Superior temporal gyrus (tissue), 1 donor: ENCODE data around the gene PTPN20.
A peak's percentile ranks its signal among the peaks of the same experiment; 100 is the strongest.
"Not testable (repeated sequence)": the region's sequence is repeated elsewhere in the genome, so short reads cannot be mapped to it uniquely, and the experiment has no call there.

Experiments
- DNase-seq: peaks from one replicate; pipeline ENCODE4 v3.0.0-alpha.2; 2016; ENCODE audit errors: extremely low spot score

PTPN20 gene, protein sequence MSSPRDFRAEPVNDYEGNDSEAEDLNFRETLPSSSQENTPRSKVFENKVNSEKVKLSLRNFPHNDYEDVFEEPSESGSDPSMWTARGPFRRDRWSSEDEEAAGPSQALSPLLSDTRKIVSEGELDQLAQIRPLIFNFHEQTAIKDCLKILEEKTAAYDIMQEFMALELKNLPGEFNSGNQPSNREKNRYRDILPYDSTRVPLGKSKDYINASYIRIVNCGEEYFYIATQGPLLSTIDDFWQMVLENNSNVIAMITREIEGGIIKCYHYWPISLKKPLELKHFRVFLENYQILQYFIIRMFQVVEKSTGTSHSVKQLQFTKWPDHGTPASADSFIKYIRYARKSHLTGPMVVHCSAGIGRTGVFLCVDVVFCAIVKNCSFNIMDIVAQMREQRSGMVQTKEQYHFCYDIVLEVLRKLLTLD

DNA sequence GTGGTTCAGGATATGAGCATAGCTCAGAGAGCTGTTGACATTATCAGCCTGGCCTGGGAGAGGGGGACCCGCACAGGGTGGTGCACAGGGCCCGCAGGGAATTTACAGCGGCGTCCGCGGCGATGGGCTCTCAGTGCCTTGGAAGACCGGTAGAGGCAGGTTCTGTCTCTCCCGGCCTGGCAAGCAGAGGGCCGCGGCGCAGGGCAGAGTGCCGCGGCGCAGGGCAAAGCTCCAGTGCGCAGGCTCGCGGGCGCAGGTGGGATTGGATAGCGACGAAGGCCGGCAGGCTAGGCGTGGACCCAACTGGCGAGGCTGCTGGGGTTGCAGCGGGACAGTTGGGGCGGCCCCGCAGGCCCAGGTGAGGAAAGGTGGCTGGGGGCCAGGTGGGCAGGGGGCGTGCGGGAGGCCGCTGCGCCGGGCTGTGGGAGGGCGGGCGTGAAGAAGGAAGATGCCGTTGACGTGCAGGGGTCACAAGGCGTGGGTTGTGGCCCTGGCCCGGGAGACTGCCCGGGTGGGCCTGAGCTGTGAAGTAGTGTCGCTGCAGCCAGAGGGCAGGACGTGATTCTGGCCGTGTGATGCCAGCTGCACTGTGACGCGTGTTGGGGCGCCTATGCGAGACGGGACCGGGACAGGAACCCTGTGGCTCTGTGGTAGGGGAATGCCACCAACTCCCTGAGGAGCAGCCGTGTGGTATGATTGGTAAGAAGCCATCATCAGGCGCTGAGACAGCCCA lies at the start of gene PTPN20:
Gene PTPN20, plus strand, starts transcription at position 285 of the 733 bp plus-strand sequence. CDS start 21,072 bp downstream, outside the sequence.
- DNase-seq, result not testable (repeated sequence)

DNA sequence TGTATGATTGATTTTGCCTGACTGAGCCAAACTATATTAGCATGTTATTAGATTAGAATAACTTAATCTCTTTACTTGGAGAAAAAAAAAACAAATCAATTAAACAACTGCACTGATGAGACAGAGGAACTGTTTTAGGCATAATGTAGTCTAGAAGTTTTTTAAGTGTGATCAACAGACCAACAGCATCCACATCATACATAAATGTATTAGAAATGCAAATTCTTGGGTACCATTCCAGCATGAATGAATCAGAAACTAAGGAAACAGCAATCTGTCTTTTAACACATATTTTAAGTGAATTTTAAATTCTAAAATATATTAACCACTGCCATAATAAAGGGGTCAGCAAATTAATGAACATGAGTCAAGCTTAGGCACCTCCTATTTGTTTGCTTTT lies 41.5 kb upstream of the PTPN20 start:
- DNase-seq, result not testable (repeated sequence)

DNA sequence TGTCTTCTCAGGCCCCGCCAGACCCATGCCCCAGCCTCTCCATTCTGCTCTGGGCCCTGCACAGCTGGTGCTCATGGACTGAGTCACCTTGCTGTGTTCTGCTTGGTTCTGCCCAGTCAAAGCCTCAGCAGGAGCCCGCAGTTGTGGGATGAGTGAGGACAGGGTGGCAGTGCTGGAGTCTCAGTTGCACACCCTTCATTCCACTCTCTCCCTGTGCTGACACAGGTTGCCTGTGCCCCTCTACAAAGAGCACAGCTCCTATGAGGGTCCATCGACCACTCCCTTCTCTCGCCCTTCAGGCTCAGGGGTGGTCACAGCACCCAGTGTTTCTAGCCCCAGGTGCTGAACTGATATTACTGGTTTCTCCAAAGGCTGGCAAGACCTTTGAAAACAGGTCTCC lies 39.6 kb upstream of the PTPN20 start:
- DNase-seq, result not testable (repeated sequence)

DNA sequence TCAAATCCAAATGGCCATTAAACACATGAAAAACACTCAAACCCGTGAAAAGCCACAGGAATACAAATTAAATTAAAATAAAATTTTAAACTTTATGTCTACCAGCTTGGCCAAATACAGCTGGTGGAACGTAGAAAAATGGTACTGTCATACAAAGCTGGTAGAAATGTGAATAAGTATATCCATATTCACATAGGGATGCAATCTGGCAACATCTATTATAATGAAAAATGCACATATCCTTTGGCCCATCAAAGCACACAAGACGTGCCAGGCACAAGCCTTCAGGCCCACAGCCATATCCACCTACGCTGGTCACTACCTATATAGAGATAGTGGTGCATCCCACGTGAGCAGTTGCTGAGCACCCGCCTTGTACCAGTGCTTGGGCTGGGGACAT lies 35.9 kb upstream of the PTPN20 start:
- not testable (repeated sequence) for DNase-seq

DNA sequence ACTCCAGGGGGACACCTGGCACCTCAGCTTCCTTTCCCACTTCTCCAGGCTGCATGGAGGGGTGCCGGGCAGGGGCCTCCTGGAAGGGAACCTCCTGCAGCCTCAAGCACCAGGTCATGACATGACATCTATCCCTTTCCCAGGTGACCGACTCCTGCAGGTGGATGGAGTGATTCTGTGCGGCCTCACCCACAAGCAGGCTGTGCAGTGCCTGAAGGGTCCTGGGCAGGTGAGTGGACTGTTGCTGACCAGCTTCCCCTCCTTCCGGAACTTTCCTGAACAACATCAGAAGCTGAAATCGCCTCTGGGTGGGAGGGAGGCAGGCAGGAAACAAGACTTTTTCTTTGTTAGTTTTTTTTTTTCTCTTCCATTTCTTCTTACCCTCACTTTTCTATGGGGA lies 34.5 kb upstream of the PTPN20 start:
- not testable (repeated sequence) for DNase-seq

DNA sequence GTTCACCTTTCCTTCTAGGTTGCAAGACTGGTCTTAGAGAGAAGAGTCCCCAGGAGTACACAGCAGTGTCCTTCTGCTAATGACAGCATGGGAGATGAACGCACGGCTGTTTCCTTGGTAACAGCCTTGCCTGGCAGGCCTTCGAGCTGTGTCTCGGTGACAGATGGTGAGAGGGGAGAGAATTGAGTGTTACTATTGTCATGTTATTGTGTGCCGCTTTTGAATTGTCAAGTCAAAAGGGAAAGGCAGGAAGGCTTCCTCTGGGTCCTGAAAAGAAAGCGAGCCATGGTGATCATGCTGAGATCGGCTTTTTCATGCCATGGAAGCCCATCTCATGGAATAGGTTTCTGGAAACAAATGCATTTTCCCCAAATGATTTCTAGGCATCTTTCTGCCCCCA lies 32.5 kb upstream of the PTPN20 start:
- DNase-seq, result peak; percentile 64

DNA sequence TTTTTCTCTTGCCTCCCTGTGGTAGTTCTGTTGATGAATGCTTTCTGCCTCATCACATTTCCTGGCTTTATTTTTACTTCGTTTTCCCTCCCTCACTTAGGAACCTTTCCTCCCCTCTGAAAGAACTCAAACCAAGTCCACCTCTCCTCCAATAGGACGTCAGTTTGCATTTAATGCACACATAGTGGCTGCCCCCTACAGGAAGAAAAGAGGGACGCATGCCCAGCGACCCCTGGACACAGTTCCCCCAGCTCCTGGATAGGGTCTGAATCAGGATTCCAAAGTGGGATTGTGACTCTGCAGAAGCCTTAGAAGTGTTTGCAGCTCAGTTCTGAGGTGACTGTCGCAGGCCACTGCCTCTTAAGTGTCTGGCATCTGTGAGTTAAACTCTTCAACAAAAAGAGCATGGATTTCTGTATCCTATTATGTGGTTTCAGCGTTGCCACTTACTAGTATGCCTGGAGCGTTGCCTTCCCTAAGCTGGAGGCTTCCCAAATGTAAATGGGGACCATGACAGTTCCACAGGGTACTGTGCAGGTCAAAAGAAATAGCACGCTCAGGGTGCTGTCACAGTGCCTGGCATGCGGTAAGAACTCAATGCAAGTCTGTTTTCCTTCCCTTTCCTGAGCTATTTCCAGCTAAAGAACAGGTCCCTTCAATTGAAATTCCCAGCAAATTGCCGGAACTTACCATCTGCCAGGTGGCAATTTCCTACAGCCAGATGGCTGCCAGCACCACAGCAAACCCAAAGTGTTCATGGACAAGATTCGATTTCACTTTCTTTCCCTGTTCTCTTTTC lies 20.2 kb upstream of the PTPN20 start:
- peak; percentile 21 for DNase-seq

DNA sequence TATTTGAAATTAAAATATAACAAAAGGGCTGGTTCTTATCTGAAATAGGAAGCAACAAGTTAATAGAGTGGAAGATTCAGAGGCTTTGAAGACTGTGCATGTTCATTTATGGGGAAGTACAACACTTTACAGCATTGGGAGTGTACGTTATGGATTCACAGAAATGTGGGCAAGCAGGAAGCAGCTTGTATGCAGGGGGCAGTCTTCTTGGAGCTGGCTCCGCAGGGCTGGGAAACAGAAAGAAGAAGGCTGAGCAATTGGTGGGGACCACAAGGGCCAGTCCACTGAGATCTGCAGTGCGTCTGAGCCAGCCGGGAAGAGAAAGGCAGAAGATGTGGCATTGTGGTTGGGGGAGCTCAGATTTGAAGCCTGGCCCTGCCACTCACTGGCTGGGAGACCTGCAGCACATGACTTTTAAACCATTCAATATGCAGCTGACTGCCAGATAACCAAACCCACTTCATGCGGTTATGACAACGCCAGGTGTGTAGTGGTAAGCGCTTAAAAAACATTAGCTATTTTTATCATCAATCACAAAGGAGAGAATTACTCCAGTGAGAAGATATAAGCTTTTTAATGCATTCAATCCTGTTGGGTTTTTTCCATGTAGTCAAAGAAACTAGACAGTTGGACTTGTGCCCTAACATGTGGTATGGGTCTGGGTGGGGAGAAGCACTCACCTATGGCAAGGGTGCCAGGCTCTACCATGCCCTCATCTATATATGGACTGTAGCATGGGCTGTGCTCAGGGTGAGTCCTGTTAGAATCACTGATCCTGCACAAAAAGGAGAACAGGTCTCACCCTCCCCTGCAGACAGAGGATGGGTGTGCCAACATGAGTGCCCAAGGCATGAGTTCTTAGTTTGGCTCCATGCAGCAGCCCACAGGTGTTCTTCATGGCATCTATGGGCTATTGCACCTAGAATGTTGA lies 14.2 kb upstream of the PTPN20 start:
- DNase-seq, result not testable (repeated sequence)

DNA sequence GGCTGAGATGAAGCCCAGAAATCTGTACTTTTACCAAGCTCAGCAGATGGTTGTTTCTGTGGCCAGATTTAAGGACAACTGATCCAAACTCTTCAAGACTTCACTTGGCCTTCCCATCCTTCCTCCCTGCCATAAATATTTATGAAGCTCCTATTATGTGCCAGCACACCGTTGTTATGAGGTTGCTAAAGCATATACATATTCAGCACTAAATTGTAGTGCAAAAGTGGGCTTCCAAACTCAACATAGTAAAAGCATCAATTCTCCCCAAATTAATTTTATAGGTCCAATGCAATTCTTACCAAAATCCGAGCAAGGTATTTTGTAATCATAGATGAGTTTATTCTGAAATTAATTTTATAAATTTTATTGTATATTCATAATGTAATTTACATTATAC lies 10.0 kb upstream of the PTPN20 start:
- DNase-seq, result not testable (repeated sequence)

DNA sequence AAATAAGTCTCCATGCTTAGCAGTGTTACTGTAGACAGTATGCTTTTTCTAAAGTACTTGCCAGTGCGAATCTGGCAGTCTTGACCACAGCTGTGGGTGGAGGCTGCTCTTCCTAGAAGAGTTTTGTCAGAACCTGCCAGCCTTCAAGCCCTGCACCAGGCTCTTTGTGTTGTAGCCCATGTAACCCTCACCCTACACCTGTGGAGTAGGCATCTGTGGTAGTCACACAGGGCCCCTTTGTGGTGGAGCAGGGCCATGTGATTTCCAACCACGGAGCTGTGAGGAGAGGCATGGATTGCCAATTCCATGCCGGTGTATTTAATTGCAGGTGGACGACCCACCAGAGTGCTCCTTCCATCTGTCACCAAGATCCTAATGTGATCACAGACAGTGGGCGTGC lies 7.4 kb upstream of the PTPN20 start:
- not testable (repeated sequence) for DNase-seq

DNA sequence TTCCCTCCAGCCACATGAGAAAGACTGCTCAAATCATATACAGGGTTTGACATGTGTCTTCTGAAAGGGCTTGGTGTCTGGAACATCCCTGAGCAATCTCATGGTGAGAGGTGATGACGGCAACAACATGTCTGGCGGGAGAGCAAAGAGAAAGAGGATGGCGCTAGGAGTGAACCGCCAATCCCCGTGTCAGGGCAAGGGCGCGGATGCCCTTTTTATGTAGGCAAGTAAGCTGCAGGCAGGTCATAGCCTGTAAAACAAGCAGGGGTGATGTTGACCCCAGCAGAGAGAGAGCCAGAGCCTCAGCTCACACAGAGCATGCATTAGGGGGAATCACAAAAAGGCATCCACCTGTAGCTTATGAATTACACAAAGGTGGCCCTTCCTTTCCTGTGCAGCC lies 4.9 kb upstream of the PTPN20 start:
- not testable (repeated sequence) for DNase-seq

DNA sequence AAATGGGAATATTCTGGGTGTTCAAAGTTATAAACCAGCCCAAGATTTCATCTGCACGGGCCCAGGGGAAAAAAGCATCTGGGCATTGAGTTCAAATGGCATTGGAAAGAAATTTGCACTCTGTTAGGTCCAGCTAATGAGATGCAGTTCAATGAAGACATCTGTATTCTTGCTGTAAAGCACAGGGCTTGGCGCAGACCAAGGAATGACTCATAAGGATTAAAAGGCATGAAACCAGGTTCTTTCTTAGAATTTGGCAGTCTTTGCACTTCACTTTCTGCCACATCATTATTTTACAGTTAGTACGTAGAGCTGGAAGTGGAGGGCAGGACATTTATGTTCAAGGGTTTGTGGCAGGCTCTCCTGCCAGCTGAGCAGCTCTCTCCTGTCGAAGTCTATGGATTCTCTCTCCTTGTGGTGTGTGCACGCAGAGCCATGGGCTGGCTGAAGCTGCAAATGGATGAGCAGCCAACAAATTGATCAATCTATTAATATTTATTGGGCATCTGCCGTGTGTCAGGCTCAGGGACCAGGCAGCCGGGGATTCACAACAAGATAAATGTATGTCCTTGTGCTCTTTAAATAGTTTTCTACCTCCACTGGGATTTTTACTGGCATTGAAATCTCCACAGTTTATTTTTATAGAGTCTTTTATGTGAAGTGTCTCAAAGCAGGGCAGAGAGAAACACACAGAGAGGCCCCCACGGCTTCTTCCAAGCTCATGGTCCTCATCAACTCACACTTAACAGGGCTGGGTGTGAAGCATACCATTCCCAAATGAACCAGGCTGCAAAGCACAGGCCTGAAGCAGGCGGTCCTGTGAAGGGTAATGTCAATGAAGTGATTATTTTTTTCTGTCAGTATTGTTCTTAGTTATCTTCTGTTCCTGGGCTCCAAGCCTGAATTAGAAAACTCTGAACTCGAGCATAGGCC lies 3.8 kb upstream of the PTPN20 start:
- DNase-seq, result not testable (repeated sequence)

DNA sequence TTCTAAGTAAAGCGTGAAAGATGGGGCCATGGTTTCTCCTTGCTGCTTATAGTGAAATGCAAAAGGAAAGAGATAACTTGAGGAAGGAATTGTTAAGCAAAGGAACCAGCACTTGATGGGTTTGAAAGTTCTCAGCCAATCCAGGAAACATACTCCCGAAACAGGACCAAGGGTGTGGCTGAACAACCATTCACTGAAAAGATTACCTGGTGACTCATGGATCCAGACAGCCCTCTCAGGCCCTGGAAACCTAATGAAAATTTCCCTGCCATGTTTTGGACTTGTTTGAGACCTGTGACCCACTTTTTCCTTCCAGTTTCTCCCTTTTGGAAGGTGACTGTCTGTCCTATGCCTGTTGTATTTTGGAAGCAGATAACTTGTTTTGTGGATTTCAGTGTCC lies 11.3 kb downstream of the PTPN20 start:
- DNase-seq, result not testable (repeated sequence)

DNA sequence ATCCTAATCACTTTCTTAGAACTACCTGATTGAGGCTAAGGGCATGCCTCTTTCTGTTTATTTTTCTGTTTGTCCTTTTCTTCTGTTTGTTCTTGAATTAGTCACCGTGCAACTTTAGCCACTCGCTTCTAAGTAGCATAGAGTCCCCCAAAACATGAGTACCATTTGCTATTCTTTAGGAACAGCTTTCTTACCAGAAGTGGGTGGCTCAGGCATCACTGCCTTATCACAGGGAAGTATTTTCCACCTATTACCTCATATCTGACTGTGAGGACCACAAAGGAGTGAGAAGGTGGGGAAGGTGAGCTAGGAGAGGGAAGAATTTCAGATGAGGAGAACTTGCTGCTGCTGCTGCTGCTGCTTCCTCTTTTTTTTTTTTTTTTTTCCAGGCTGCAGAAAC lies 13.9 kb downstream of the PTPN20 start:
- DNase-seq, result not testable (repeated sequence)

DNA sequence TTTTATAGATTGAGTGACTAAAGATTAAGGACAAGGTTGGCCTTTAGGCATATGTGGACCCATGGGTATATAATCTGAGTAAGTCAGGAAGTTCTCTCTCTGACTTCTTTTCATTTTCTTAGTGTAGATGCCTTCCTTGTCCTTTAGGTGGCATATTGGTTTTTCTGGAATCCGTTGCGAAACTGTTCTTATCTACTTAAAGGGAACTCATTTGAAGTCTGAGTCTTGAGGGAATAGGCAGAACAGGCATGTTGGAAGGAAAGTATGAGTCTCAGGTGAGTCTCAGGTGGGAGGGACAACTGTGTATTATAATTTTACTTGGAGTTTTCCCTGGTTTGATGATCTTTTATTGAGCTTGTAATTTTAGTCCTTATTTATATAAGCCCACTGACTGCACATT lies 14.6 kb downstream of the PTPN20 start:
- DNase-seq, result not testable (repeated sequence)

DNA sequence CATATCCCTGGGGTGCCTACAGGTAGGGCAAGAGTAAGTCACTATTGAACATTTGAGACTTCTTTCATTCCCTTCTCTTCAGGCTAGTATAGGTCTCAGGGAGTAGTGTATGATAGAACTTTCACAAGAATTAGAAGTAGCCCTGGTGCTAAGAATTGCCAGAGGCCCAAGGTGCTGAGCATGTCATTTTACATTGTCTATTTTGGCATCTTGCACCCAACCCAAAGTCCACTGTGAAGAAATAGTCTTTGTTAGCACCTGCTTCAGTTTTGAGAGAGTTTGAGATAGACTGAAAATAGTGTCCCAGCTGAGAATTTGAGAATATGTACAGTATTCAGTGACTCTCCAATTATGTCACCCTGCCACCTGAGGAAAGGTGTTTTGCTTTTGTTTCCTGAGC lies 17.6 kb downstream of the PTPN20 start:
- not testable (repeated sequence) for DNase-seq

DNA sequence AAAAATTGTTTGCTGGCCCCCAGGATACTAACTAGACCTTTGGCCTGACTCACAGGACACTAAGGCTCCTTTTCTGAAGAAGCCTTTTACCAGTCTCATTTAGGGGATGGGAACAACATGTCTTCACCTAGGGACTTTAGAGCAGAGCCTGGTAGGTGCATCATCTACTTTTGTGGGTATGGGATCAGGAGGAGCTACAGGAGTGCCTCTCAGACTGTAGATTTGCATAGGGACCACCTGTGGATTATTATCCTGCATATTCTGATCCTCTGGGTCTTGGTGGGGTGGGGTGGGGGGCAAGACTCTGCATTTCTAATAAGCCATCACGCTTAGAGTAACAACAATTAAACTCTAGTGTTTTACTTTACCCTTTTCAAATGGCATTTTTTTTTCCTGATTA lies 21.2 kb downstream of the PTPN20 start:
- DNase-seq, result not testable (repeated sequence)

DNA sequence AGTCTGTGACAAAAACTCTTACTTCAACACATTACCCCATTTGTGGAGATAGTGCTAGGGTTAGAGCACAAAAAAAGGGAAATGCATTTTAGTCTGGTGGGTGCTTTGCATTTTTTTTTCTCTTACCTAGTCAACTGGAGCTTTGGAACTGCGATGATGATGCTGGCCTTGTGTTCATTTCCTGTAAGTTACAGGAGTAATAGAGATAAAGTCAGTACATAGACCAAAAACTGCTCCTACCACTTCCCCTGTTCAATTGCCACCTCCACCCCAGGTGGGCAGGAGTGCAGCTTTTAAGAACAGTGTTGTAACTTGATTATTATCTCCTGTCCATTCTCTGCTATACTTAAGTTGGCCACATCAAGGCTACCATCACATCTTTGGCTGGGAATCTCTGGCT lies 29.9 kb downstream of the PTPN20 start:
- not testable (repeated sequence) for DNase-seq

DNA sequence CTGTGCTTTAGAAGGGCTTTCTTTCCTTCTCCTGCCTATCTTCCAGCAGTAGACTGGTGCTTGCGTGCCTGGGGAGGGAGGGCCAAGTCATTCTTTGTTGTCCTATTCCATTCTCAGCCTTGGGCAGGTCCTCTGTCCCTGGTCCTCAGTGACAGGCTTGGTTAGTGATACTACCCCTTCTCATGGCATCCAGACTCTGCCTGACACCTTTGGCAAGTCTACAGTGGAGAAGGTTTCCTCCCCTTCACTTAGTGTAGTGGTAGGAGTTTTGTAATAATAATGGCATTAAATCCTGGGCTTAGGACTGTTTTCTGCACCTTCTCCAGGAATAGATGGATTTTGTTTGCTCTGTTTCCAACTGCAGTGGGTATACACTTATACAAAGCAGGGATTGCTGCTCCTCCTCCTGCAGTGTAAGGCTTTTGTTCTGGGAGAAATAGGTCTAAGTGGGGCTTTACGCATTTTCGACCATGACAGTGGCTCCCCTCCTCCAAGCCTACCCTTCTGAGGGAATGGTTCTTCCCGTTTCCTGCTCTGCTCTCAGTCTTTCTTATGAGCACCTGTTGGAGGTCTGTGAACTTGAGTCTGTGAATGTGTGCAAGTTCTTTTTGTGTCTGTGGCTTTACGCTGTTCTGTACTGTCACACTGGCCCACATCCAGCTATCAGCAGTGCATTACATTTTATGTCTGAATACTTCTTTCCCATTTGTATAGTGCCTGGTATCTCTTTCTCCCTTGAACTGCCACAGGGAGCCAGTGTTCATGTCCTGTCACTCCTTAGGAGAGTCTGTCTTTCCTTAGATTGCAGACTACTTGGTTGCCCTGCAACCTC lies 37.7 kb downstream of the PTPN20 start:
- not testable (repeated sequence) for DNase-seq
